ENCODE data around the gene SURF2.

GRCh38 chr9:133375116-133375723 is 18.9 kb downstream of the SURF2 start:
- no peak for TF ChIP-seq POLR2A (IDR thresholded peaks at IDR 0.05)
- TF ChIP-seq CTCF (IDR thresholded peaks at IDR 0.05), result no peak
- TF ChIP-seq EP300 (IDR thresholded peaks at IDR 0.05), result no peak

Data from sigmoid colon (tissue), 4 donors.